Thyroid gland (tissue), 4 donors: ENCODE data around the gene RSU1.

Experiments
- POLR2A ChIP-seq, 2 donors: fragments of 450-650 bp; IDR thresholded peaks; one replicate each; pipeline ENCODE4 v1.6.1; 2017; ENCODE audit warnings: antibody characterized with exemption in 2 of 2, mild to moderate bottlenecking in 2 of 2, moderate library complexity in 1 of 2
- TF ChIP-seq, protein P1 (sequence below), 6 experiments: fragments of 200-600 bp in 3 of 6; fragments of 450-650 bp in 3 of 6; sonication (generic) in 3 of 6; IDR thresholded peaks; one replicate each; pipeline ENCODE4 v1.5.1; 2016 to 2019; ENCODE audit warnings: antibody characterized with exemption in 6 of 6, mild to moderate bottlenecking in 2 of 6, inconsistent platforms in 1 of 6, moderate library complexity in 1 of 6

- TF ChIP-seq POLR2A (IDR thresholded peaks at IDR 0.05), result no peak
- TF ChIP-seq, protein P1, sequence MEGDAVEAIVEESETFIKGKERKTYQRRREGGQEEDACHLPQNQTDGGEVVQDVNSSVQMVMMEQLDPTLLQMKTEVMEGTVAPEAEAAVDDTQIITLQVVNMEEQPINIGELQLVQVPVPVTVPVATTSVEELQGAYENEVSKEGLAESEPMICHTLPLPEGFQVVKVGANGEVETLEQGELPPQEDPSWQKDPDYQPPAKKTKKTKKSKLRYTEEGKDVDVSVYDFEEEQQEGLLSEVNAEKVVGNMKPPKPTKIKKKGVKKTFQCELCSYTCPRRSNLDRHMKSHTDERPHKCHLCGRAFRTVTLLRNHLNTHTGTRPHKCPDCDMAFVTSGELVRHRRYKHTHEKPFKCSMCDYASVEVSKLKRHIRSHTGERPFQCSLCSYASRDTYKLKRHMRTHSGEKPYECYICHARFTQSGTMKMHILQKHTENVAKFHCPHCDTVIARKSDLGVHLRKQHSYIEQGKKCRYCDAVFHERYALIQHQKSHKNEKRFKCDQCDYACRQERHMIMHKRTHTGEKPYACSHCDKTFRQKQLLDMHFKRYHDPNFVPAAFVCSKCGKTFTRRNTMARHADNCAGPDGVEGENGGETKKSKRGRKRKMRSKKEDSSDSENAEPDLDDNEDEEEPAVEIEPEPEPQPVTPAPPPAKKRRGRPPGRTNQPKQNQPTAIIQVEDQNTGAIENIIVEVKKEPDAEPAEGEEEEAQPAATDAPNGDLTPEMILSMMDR (IDR thresholded peaks at IDR 0.05), result no peak
Observed at GRCh38 chr10:16732376-16732775, 84.8 kb downstream of the RSU1 start.
